IMR-90 (cell line): Measurements from ENCODE around the gene TPCN1. TPM values are rescaled to one million over a fixed set of nuclear protein-coding genes. Genes with fewer than 3 reads are reported as not detected.

Experiments used
- ATAC-seq: fragments of 200-7000 bp; cut with Tn5 transposase; 2 replicates; pipeline ENCODE4 v1.9.1; 2020; ENCODE audit warnings: low read depth, mild to moderate bottlenecking, moderate library complexity
- BruUV-seq: library from RNA; stranded (reverse); fragments of 400-500 nt; replicated peaks from 2 replicates; lab custom pipeline; 2021; lab: Mats Ljungman, UMichigan
- CTCF ChIA-PET: fragments of 300-600 bp; formaldehyde crosslinking; extraction: SDS; loops from one replicate; lab custom pipeline; 2021; ENCODE audit warnings: antibody characterized with exemption; lab: Yijun Ruan, JAX
- POLR2A ChIA-PET: fragments of 300-600 bp; sonication (Branson Sonifier 250); formaldehyde crosslinking; loops from one replicate; lab custom pipeline; 2022; ENCODE audit warnings: antibody characterized with exemption; ENCODE audit not compliant: unreplicated experiment; lab: Charles Lee
- DNase-seq: peaks from one replicate; pipeline ENCODE4 v3.0.0; 2013
- H2AFZ ChIP-seq: replicated peaks from 2 replicates; pipeline ENCODE3; 2013; ENCODE audit warnings: low read length, mild to moderate bottlenecking; ENCODE audit not compliant: poor library complexity
- H2AK5ac ChIP-seq: 2 replicates; pipeline ENCODE4 v1.6.1; 2013; ENCODE audit warnings: low read depth, low read length, inconsistent platforms
- H2AK9ac ChIP-seq: replicated peaks from 2 replicates; pipeline ENCODE3; 2013; ENCODE audit warnings: mild to moderate bottlenecking, low read depth, low read length, moderate library complexity; ENCODE audit not compliant: poor library complexity
- H2BK120ac ChIP-seq: 2 replicates; pipeline ENCODE4 v1.6.1; 2013; ENCODE audit warnings: low read depth, low read length, inconsistent platforms
- H2BK15ac ChIP-seq: 3 replicates; pipeline ENCODE4 v1.6.1; 2013; ENCODE audit warnings: low read depth, low read length, inconsistent platforms
- H2BK20ac ChIP-seq: 2 replicates; pipeline ENCODE4 v1.6.1; 2013; ENCODE audit warnings: low read depth, mild to moderate bottlenecking, inconsistent platforms, low read length, moderate library complexity
- H2BK5ac ChIP-seq: 2 replicates; pipeline ENCODE4 v1.6.1; 2013; ENCODE audit warnings: mild to moderate bottlenecking, low read depth, low read length, inconsistent platforms; ENCODE audit not compliant: poor library complexity, severe bottlenecking
- H3K14ac ChIP-seq: replicated peaks from 2 replicates; pipeline ENCODE4 v1.6.1; 2013; ENCODE audit warnings: low read depth, low read length, inconsistent platforms
- H3K18ac ChIP-seq: 2 replicates; pipeline ENCODE4 v1.6.1; 2013; ENCODE audit warnings: low read depth, low read length, control low read depth
- H3K23ac ChIP-seq: 2 replicates; pipeline ENCODE4 v1.6.1; 2013; ENCODE audit warnings: low read depth, low read length, inconsistent platforms
- H3K27ac ChIP-seq: 2 replicates; pipeline ENCODE4 v1.5.1; 2013; ENCODE audit warnings: mild to moderate bottlenecking, control low read depth, low read length; ENCODE audit not compliant: insufficient read depth
- H3K27me3 ChIP-seq: 2 replicates; pipeline ENCODE4 v1.6.1; 2013; ENCODE audit warnings: low read length; ENCODE audit not compliant: control insufficient read depth, insufficient read depth
- H3K36me3 ChIP-seq: 2 replicates; pipeline ENCODE4 v1.6.1; 2013; ENCODE audit warnings: low read length, mixed read lengths; ENCODE audit not compliant: control insufficient read depth, insufficient read depth
- H3K4ac ChIP-seq: 2 replicates; pipeline ENCODE4 v1.6.1; 2013; ENCODE audit warnings: low read depth, low read length, inconsistent platforms
- H3K4me1 ChIP-seq: 2 replicates; pipeline ENCODE4 v1.6.1; 2013; ENCODE audit warnings: low read length, mixed read lengths; ENCODE audit not compliant: control insufficient read depth, insufficient read depth
- H3K4me2 ChIP-seq: 2 replicates; pipeline ENCODE4 v1.6.1; 2013; ENCODE audit warnings: low read depth, mild to moderate bottlenecking, control low read depth, low read length, moderate library complexity
- H3K4me3 ChIP-seq: 2 replicates; pipeline ENCODE4 v1.5.1; 2013; ENCODE audit warnings: low read depth, mild to moderate bottlenecking, control low read depth, low read length, moderate library complexity; ENCODE audit not compliant: insufficient read depth
- H3K56ac ChIP-seq: 2 replicates; pipeline ENCODE4 v1.6.1; 2013; ENCODE audit warnings: low read length, inconsistent platforms; ENCODE audit not compliant: insufficient read depth; ENCODE audit errors: extremely low read depth
- H3K79me1 ChIP-seq, 2 experiments: 2 replicates each; pipeline ENCODE4 v1.6.1; 2013; ENCODE audit warnings: low read length in 2 of 2, inconsistent platforms in 1 of 2, low read depth in 1 of 2
- H3K9ac ChIP-seq: 2 replicates; pipeline ENCODE4 v1.6.1; 2013; ENCODE audit warnings: low read depth, low read length, control low read depth
- H3K9me1 ChIP-seq: 2 replicates; pipeline ENCODE4 v1.6.1; 2013; ENCODE audit warnings: low read length, inconsistent platforms; ENCODE audit not compliant: insufficient read depth
- H3K9me3 ChIP-seq: 2 replicates; pipeline ENCODE4 v1.6.1; 2013; ENCODE audit warnings: low read length; ENCODE audit not compliant: control insufficient read depth, insufficient read depth
- H4K20me1 ChIP-seq: 2 replicates; pipeline ENCODE4 v1.6.1; 2013; ENCODE audit warnings: low read length, inconsistent platforms; ENCODE audit not compliant: insufficient read depth
- H4K5ac ChIP-seq: 2 replicates; pipeline ENCODE4 v1.6.1; 2013; ENCODE audit warnings: mild to moderate bottlenecking, low read depth, low read length, control low read depth
- H4K8ac ChIP-seq, 2 experiments: 2 replicates each; pipeline ENCODE4 v1.6.1; 2013; ENCODE audit warnings: low read depth in 2 of 2, low read length in 2 of 2, control low read depth in 1 of 2, inconsistent platforms in 1 of 2
- H4K91ac ChIP-seq: 2 replicates; pipeline ENCODE4 v1.6.1; 2013; ENCODE audit warnings: low read depth, low read length, inconsistent platforms; ENCODE audit not compliant: insufficient read depth
- BHLHE40 ChIP-seq: fragments of 150-350 bp; IDR thresholded peaks from 2 replicates; pipeline ENCODE4 v1.6.1; 2016; ENCODE audit warnings: mild to moderate bottlenecking, low read depth, low read length
- CEBPB ChIP-seq: IDR thresholded peaks from 2 replicates; pipeline ENCODE4 v1.6.1; 2012; ENCODE audit warnings: low read depth, low read length, improper control_type of control experiment
- FOS ChIP-seq: fragments of 150-350 bp; IDR thresholded peaks from 2 replicates; pipeline ENCODE4 v1.6.1; 2016; ENCODE audit warnings: low read depth, low read length
- MAFK ChIP-seq: IDR thresholded peaks from 2 replicates; pipeline ENCODE4 v1.6.1; 2012; ENCODE audit warnings: low read depth, low read length, improper control_type of control experiment
- MAZ ChIP-seq: IDR thresholded peaks from 2 replicates; pipeline ENCODE4 v1.6.1; 2012; ENCODE audit warnings: low read depth, mild to moderate bottlenecking, low read length, improper control_type of control experiment, moderate library complexity, borderline replicate concordance
- NFE2L2 ChIP-seq: fragments of 150-350 bp; IDR thresholded peaks from 2 replicates; pipeline ENCODE4 v1.6.1; 2016; ENCODE audit warnings: low read depth, mild to moderate bottlenecking, low read length
- RAD21 ChIP-seq: IDR thresholded peaks from 2 replicates; pipeline ENCODE4 v1.6.1; 2012; ENCODE audit warnings: low read length, improper control_type of control experiment
- RCOR1 ChIP-seq: IDR thresholded peaks from 2 replicates; pipeline ENCODE4 v1.6.1; 2012; ENCODE audit warnings: mild to moderate bottlenecking, low read length, improper control_type of control experiment; ENCODE audit not compliant: insufficient replicate concordance
- RFX5 ChIP-seq: IDR thresholded peaks from 2 replicates; pipeline ENCODE4 v1.8.0; 2012; ENCODE audit warnings: low read depth, mild to moderate bottlenecking, low read length, moderate library complexity
- WGBS, 2 experiments: methylation state at CpG; one replicate each; pipeline versions ENCODE4 v1.1.5 to v1.1.7; 2013; ENCODE audit warnings: missing lambda C conversion rate in 2 of 2; ENCODE audit not compliant: insufficient read length in 1 of 2; ENCODE audit errors: extremely low coverage in 2 of 2; 5-methylcytosine and 5-hydroxymethylcytosine counted together
- dilution Hi-C: fragments of 300-500 bp; cut with HindIII; formaldehyde crosslinking; loops from one replicate; pipeline ENCODE4 v1.14.3; 2018; ENCODE audit warnings: low sequenced_read_pairs; ENCODE audit not compliant: unreplicated experiment
- in situ Hi-C: fragments of 300-500 bp; cut with MboI; formaldehyde crosslinking; loops from 3 replicates; pipeline ENCODE4 v1.14.3; 2019; ENCODE audit warnings: low sequenced_read_pairs, inconsistent platforms, mixed read lengths
- intact Hi-C: fragments of 100-400 bp; cut with micrococcal nuclease; formaldehyde crosslinking; loops from 2 replicates; pipeline ENCODE4 v1.10.0; 2022
- polyA plus RNA-seq, 3 experiments: library from polyadenylated mRNA; depleted of rRNA; stranded (reverse); fragments of >200 nt; gene quantifications; 2 replicates each; pipeline ENCODE4 v1.2.3, GENCODE V29; 2012; ENCODE audit warnings: low replicate concordance in 1 of 3
- total RNA-seq: library from RNA; depleted of rRNA; stranded (reverse); fragments of >200 nt; gene quantifications from 2 replicates; pipeline ENCODE4 v1.2.3, GENCODE V29; 2012
- TF ChIP-seq, protein P1 (sequence below): fragments of 150-350 bp; IDR thresholded peaks from 2 replicates; pipeline ENCODE4 v1.6.1; 2017; ENCODE audit warnings: mild to moderate bottlenecking, antibody characterized with exemption, low read length, low read depth
- TF ChIP-seq, protein P2 (sequence below): fragments of 150-350 bp; IDR thresholded peaks from 2 replicates; pipeline ENCODE4 v1.6.1; 2016; ENCODE audit warnings: low read depth, mild to moderate bottlenecking, low read length, moderate library complexity, borderline replicate concordance

The TPCN1 gene
- total and polyA plus RNA-seq, 2 of the 4 experiments (the other 2 are of a cell fraction) = 2.0 to 13.2 TPM

DNA sequence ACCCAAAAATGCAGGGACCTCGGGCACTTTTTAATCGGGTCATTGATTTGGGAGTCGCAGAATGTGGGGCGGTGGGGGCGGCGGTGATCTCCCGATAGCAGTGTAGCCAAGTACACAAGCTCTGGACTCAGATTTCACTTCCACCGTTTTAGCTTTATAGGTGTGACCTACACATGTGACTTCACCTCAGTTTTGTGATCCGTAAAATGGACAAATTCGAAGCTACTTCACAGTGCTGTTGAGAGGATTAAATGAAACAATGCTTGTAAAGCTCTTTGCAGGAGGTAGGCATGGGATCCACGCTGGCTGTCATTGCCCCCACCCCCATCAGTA lies 35.3 kb upstream of the TPCN1 start:
- H2AK5ac ChIP-seq = no peak overlapping the region
- H3K27ac ChIP-seq = peak overlapping the region; percentile 94
- H3K4me3 ChIP-seq = peak overlapping the region; percentile 67
- BruUV-seq = no TSS peak
- peak; percentile 18 for DNase-seq
- H3K4me2 ChIP-seq = peak overlapping the region; percentile 85
- peaks cover 5% of the 10 kb centered on the region for H3K36me3 ChIP-seq
- TF ChIP-seq CEBPB = no peak
- TF ChIP-seq RAD21 = no peak
- no peak for TF ChIP-seq RFX5
- TF ChIP-seq MAFK = no peak
- TF ChIP-seq NFE2L2 = no peak
- TF ChIP-seq, protein P1, sequence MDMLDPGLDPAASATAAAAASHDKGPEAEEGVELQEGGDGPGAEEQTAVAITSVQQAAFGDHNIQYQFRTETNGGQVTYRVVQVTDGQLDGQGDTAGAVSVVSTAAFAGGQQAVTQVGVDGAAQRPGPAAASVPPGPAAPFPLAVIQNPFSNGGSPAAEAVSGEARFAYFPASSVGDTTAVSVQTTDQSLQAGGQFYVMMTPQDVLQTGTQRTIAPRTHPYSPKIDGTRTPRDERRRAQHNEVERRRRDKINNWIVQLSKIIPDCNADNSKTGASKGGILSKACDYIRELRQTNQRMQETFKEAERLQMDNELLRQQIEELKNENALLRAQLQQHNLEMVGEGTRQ = no peak
- no peak for TF ChIP-seq FOS
- no peak for TF ChIP-seq MAZ
- TF ChIP-seq, protein P2, sequence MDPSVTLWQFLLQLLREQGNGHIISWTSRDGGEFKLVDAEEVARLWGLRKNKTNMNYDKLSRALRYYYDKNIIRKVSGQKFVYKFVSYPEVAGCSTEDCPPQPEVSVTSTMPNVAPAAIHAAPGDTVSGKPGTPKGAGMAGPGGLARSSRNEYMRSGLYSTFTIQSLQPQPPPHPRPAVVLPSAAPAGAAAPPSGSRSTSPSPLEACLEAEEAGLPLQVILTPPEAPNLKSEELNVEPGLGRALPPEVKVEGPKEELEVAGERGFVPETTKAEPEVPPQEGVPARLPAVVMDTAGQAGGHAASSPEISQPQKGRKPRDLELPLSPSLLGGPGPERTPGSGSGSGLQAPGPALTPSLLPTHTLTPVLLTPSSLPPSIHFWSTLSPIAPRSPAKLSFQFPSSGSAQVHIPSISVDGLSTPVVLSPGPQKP = no peak
- no peak for TF ChIP-seq BHLHE40
- TF ChIP-seq RCOR1 = no peak
- H3K79me1 ChIP-seq = peaks cover 31 to 57% of the 10 kb centered on the region in 2 experiments
- no peak overlapping the region for H3K56ac ChIP-seq
- no peaks in the 10 kb centered on the region for H3K9me1 ChIP-seq
- 0 out of 2 replicates have a peak overlapping the region, but pooled peaks have one; percentile 14 for H3K23ac ChIP-seq
- peak overlapping the region; percentile 96 for H2AFZ ChIP-seq
- dilution Hi-C loops (no loop called here), in situ Hi-C loops (loop anchor here (25.0 kb wide), 1 partner anchor 1226 kb away; the partner anchor contains the start of gene TBX5), intact Hi-C loops (no loop called here)
- peak overlapping the region; percentile 0; the same call in 1 of the 2 replicates for H4K5ac ChIP-seq
- H2AK9ac ChIP-seq = peak overlapping the region; percentile 87
- no peak overlapping the region; the same call in 2 of the 3 replicates for H2BK15ac ChIP-seq
- peak overlapping the region; percentile 37 to 57; a peak in 2 of 4 replicates for H4K8ac ChIP-seq
- CTCF ChIA-PET = no interaction called here
- 0 out of 2 replicates have a peak overlapping the region, but pooled peaks have one; percentile 50 for H4K91ac ChIP-seq
- H2BK20ac ChIP-seq = no peak overlapping the region
- POLR2A ChIA-PET = no interaction called here
- no peaks in the 10 kb centered on the region for H3K9me3 ChIP-seq
- 4% methylated on average over 4 of the region's 11 CpGs; no CpG with 5 or more reads in 1 of the 2 experiments for WGBS, 2 experiments
- H3K27me3 ChIP-seq = no peaks in the 10 kb centered on the region
- no peak overlapping the region for H3K18ac ChIP-seq
- peak overlapping the region; percentile 60 for H3K14ac ChIP-seq
- no peak for ATAC-seq
- H2BK120ac ChIP-seq = no peak overlapping the region
- peak overlapping the region; percentile 88 for H3K9ac ChIP-seq
- peak overlapping the region; percentile 92 for H2BK5ac ChIP-seq
- peak overlapping the region; percentile 25; the same call in 1 of the 2 replicates for H3K4ac ChIP-seq
- no peaks in the 10 kb centered on the region; the same call in 1 of the 2 replicates for H4K20me1 ChIP-seq
- H3K4me1 ChIP-seq = peaks cover 5% of the 10 kb centered on the region; the same call in 1 of the 2 replicates
